GM20000 (cell line): ENCODE data around the gene HABP4.

Source experiments
- DNase-seq: peaks from one replicate; pipeline ENCODE4 v3.0.0; 2012; ENCODE audit warnings: low spot score
- CTCF ChIP-seq: IDR thresholded peaks from 2 replicates; pipeline ENCODE4 v1.5.1; 2012; ENCODE audit warnings: mild to moderate bottlenecking, control low read depth; ENCODE audit errors: extremely low read depth, missing control alignments

The HABP4 gene

GRCh38 chr9:96440671-96441199 lies 9.2 kb upstream of the HABP4 start:
- DNase-seq: no peak
- no peak for TF ChIP-seq CTCF

- peak; percentile 58 for DNase-seq
- TF ChIP-seq CTCF: peak; percentile 20
Observed at GRCh38 chr9:96441798-96442445, 8.0 kb upstream of the HABP4 start.

- TF ChIP-seq CTCF: no peak
Observed at GRCh38 chr9:96442491-96442890, 7.5 kb upstream of the HABP4 start.

GRCh38 chr9:96447406-96447805 lies 2.6 kb upstream of the HABP4 start:
- no peak for DNase-seq
- no peak for TF ChIP-seq CTCF

More at GRCh38 chr9:96442491-96442890, 7.5 kb upstream of the HABP4 start:
- no peak for DNase-seq

- no peak for TF ChIP-seq CTCF
- no peak for DNase-seq
Observed at GRCh38 chr9:96448546-96449170, 1.3 kb upstream of the HABP4 start.

GRCh38 chr9:96449523-96449844 lies 485 bp upstream of the HABP4 start:
- no peak for TF ChIP-seq CTCF
- no peak for DNase-seq

GRCh38 chr9:96450613-96451528 lies 902 bp downstream of the HABP4 start:
- TF ChIP-seq CTCF: no peak
- peak; percentile 44 for DNase-seq
